NCI-H82 treated with DMSO at 0.1 percent for 48 hours (cell line): Measurements from ENCODE around the gene CCDC141.

Source experiments
- DNase-seq: peaks from one replicate; lab custom pipeline; 2025; ENCODE audit not compliant: unreplicated experiment; lab: John Stamatoyannopoulos, UW

CCDC141 gene

DNA sequence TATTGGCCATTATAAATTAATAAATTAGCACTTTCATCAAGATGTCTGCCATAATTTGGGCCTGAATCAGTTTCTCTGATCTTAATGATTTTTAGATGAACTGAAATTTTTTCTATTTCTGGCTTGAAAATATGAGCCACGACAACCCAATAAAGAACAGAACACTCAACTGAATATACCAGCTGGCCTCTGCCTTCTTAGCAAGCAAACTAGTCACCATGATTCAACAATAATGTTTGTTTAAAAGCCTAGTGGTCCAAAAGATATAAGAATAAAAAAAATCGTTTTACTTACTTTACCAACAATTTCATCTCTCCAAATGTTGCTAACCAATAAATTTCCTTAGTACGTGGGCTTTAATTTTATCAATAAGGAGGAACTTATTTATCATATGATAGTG lies 176.0 kb downstream of the CCDC141 start:
- DNase-seq, result no peak

DNA sequence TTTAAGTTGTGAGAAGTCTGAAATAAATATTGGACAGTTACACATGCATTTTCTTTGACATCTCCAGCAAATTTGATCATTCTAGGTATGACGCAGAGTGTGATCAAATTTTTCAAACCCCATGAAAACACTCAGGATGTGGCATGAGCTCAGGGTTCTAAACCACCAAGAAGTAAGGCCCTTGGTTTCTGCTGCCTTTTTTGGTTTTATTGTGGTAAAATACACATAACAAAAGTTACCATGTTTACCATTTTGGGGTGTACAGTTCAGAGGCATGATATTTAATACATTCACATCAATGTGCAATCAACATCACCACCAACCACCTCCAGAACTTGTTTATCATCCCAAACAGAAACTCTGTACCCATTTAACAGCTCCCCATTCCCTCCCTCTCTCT lies 178.4 kb downstream of the CCDC141 start:
- DNase-seq, result no peak

DNA sequence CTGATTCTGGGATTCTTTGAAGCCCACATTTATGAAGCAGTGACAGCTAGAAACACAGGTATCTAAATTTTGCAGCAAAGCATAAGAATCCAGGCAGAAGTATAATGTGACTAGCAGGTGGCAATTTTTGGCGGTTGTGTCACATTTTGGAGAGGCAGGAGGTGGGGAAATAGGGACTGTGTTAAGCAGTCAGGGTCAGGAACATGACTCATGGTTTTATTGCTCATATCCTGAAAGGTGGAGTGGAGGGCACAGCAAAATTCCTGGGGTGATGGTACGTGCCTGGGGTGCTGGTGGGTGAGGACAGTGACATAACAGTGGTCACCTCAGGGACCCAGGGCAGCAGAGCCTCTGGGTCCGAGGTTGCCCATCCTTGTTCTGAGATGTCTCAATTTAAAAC lies 179.2 kb downstream of the CCDC141 start:
- no peak for DNase-seq

DNA sequence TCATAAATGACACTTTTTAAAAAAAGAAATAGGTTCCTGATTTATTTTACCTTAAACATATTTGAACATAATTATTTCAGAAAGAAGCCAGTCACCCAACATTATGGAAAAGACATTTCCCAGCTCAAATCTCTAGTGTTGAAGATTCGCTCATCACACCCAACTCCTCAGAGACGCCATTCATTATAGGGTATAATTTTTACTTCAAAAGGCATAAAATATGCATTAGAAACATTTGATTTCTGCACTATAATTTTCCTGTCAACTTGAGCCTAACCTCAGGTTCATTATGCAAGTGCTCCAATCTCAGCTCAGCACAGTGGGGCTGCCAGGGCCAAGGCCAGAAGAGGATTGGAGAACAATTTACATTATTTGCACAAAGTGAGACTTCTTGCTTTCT lies 183.9 kb downstream of the CCDC141 start:
- no peak for DNase-seq

DNA sequence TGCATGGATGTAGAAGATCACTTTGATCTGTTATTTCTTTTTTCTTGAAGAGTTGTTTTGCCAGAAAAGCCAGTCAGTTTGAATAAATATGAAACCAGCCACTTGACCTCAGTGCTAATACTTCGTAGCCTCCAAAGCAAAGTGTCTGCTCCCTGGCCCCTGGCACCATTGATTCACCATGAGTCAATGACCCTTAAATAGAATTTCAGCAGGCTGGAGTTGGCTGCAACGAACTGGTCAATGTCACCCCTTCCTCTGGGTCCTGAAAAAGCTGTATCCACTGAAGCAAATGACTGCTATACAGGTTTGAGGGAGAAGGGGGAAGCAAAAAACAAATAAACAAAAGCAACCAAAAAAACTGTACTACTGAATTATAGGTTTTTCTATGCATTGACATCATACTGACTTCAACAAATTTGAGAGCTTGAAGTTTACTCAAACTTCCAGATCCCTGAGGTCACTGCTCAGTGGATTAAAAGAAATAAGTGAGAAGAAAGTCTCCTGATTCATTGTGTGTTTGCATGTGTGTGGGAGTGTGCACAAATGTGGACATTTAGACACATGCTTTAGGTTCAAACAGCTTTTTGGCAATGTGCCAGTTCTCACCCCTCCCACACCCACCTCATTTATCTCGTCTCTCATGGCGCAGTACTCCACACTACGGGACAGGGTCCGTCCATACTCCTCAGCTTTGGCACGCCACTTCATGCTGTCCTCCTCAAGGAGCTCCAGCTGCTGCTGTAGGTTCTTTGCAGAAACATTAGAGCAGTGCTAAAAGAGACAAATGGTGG lies 184.6 kb downstream of the CCDC141 start:
- DNase-seq, result no peak

DNA sequence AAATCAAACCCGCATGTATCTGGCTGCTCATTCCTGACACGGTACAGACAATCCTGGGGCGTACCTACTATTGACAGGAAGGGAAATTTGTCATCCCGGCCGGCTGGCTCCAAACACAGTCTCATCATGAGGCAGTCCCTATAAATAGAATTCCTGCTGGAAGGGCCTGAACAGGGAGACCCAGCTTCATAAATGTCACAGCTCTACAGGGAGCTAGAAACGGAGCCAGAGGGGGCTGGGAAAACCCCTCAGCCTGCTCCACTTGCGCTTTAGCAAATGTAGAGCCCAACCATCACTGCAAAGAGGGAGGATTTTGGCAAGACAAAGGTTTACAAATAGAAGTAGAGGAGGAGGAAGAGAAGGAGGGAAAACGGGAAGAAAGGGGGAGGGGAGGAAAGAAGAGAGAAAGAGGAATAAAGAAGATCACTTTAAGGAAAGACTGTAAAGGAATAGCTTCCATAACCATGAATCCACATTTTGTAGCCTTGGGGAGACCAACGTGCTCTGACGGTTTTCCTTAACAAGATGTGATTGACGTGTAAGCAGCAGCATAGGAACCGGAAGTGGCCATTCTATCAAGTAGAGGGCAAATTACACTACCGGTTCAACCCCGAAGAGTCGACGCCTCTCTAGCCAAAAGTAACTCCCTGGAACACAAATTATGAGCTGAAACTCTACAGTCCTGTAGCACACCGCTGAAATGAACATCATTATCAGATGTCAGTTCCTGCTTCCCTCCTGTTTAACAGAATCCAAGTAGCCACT lies 185.9 kb downstream of the CCDC141 start:
- no peak for DNase-seq

DNA sequence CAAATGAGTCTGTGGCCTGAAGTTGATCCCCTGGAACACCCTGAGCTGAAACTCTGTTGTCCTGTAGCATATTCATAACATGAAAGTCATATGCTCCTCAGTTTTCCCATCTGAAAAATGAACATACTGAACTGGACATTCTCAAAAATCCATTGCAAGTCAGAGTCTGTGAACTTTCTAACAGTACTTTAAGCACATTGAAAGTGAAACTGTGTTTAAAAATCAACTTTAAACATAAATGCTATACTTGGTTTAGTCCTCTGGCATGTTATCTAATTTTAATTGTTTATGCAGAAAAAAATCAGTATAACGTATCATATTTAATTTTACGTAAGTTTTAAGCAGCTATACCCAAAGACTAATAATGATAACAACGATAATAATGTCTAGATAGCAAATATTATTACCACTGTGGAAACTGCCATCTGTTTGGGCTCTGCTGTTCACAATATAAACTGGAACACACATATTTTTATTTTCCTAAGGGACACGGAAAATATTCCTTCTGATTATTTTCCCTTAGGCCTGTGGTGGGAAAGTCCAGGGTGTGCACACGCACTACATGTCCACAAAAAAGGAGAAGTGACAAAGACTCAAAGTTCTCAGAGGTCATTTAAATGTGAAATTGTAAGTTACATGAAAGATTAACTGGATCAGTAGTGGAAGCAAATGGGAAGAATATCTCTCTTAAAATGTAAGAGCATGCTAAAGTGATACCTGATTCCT lies 186.6 kb downstream of the CCDC141 start:
- DNase-seq, result no peak

DNA sequence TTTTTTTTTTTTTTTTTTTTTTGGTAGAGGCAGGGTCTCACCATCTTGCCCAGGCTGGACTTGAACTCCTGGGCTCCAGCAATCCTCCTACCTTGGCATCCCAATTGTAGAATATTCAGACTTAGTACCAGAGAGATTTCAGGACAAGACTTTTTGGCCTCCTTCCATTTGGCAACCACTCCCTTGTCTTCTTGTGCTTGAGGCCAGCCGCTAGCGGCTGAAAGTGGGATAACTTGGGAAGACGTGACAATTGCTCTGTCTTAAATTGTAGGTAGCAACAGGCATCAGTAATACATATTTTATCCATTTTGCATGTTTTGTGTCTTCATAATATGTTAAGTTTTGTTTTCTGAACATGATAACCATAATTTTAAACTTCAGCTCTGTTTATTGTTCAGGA lies 189.4 kb downstream of the CCDC141 start:
- no peak for DNase-seq

DNA sequence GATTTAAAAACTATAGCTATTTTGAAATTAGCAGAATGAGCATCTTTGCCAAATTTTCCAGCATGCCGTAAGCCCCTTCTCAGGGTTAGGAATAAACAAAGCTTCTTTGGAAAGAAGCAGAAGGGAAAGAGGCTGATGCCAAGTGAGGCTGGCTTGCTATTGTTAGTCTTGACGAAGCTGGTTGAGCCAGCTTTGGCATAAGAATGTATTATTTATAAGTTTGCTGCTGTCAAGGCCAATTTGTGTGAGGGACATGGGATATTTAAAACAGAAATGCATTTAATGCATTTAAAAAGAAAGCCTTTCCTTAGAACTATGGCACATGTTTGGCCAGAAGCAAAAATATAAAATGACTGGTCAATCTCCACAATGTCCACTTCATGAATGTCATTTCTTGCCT lies 190.2 kb downstream of the CCDC141 start:
- DNase-seq, result no peak

DNA sequence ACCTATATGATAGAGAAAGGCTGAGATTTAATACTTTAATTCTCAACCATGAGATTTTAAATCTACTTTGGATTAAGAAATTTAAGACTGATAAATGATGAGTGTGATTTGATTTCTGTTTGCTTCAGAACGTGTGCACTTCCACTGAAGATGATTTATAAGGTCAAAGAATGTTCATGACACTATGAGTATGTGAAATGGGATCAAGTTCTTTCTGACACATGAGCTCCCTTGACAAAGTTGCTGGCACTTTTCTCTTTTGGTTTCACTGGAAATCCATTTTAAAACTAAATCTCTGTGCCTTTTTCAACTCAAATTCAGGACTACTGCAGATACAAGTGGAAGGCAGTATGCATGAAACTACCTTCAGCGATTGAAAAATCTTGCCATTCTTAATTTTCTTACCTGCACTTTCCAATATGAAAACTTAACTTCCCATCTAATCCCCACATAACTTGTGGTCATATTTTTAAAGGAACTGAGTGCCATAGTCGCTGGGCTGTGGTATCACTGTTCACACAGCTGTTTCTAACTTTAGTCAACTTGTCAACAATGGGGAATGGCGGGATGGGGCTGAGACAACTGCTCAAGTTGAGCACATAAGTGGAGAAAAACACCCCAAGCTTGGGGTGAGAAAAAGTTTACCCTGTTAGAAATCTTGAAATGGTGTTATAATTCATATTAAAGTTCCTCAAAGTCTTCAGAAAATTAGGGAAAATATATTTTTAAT lies 190.9 kb downstream of the CCDC141 start:
- no peak for DNase-seq

DNA sequence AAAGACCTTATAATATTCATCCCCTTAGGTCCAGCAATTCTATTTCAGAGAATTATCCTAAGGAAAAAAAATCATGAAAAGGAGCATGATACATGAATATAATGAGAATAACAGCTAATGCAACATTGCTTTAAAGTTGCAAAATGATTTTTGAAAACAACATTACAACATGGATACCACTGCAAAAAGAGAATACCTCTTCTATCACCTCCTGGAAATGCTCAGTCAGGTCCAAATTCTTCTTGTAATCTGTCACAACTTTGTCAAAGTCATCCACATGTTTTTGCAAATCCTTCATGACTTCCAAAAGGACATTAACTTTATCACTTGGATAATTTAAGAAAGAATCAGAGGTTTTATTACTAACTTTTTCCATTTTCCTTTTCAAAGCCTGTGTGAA lies 194.8 kb downstream of the CCDC141 start:
- no peak for DNase-seq

DNA sequence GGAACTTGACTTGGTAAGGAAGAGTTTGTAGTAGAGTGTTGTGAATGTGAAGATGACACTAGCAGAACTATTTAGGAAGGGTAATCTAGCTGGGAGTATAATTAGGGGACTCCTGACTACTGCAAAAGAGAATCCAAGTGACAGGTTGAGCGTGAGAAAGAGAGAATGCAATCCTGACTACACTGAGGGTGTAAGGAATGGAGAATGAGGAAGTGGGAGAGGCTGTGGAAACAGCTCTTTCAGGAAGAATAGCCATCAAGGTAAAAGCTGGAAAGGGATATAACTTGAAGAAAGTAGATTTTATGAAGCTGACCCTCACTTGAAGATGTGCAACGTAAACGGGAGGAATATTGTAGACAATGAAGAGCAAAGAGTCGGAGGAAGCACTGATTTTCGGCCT lies 201.6 kb downstream of the CCDC141 start:
- no peak for DNase-seq

DNA sequence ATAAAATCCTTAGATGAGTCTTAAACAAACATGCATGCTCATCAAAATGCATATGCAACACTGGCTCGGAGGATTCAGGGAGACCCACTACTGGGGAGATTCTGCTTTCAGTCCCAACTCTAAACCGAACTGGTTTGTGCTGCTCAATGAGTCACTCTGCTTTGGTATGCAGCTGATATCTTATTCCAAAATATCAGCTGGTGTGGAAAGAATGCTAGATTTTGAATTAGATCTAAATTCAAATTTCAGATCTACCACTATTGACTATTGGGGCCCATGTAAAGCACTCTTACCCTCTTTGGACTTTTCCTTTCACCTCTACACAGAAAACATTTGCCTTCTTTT lies 203.5 kb downstream of the CCDC141 start:
- DNase-seq, result no peak

DNA sequence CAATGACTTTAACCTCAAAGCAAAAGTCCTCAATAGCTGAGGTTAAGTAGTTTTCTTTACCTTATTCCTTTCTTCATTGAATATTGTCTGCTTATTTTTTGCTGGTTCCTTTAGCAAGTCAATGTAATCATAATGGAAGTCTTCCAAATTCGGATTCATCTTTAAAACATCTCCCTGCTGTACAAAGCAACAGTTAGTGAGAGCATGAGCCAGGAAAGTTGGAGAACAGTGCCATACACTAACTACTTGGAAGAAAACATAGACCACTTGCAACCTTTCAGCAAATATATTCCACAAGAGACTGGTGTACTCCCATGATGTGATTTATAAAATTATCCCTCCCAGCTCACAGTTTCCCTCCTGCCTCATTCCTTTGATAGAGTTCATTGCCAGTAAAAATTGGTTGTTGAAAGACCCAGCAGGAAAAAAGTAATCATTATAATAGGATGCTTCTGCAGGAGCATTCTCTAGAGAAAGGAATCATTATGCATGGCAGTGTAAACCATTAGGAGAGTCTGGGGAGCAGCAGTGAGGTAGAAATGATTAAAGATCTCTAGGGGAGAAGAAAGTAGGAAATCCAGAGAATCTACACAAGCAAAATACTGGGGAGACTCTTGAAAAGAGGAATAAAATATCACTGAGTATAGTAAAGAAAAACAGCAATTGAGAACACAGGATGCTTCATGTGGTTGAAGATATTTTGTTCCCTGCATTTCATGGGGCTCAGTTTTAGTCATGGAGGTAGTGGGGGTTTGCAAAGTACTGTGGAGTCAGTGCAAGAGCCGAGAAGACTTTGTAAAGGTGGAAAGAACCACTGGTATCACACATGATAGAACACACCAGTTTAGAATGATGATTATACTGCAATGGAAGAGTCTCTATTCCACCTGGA lies 204.1 kb downstream of the CCDC141 start:
- no peak for DNase-seq

DNA sequence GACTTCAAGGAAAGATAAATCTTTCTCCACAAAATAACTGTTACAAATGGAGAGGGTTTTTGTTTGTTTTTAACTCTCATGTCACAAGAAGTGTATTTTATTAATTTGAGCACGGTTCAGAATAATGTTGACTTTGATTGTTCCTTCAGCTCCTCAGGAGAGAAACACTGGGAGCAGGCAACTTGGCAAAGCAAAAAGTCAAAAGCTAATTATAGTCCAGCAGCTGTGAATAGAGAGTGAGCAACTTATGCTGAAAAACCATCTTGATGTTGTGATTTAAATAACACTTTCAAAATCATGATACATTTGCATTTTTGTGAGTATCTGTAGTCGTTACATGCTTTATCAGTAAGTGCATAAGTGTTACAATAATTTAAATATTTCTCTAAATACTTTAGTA lies 205.2 kb downstream of the CCDC141 start:
- DNase-seq, result no peak

DNA sequence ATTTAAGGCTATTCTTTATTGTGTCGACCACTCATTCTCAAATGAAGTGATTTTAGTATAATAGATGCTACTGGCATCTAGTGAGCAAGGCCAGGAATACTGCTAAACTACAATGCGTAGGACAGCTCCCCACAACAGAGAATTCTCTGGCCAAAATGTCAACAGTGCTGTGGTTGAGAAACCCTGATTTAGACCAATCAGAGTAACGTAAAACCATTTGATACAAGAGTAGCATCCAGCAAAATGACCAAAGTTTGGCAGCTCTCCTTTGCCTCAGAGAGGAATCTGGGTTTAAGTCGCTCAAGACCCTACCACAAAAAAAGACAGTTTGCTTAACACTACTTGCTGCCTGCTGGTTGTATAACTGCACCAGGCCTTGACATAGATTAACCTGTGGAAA lies 205.7 kb downstream of the CCDC141 start:
- DNase-seq, result no peak

DNA sequence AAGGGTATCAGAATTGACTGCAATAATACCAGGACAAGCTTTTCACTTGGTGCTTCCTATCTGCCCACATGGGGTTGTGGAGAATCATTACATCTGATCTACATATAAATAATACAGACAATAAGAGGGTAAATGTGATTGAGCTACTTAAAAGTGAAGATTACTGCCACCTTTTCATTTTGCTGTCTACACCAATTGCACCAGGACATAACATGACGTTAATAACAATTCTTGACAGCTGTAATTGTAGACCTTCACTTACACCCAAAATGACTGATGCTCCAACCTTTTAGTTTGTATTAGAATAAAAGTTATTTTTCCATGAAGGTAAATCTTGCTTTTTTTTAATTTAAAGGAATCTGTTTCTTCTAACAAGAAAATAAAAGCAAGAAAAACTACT lies 206.2 kb downstream of the CCDC141 start:
- DNase-seq, result no peak

DNA sequence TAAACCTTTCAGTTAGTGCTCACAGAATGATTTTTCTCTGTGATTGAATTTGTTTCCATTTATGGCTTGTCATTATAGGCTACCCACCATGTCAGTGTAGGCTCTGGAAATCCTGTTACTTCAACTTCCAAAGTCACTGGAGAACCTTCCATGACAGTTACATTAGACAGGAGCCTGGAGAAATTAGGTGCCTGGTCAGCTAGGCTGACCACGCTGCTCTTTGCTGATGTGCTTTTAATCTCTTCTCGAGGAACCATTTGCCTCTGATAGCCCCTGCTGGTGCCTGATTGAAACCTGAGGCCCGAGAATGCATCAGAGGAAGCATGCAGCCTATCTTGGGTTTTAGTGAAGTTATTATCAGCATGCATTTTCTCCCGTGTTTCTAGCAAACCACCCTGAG lies 213.1 kb downstream of the CCDC141 start:
- no peak for DNase-seq

DNA sequence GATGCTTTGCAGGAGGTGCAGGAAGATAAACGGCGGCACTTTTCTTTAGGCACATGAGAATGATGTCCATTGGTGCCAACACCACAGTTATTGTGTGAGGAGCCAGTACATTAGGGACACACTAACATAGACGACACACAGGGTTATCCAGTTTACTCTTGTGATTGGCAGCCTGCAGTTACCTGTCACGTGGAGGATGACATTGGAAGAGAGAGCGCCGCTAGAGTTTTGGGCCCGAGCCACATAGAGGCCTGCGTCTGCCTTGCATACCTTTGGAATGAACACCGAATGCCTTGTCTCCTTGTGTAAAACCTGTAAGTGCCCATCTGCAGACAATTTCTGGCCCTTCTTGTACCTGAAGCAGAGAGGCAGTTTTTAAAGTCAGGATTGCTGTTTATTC lies 215.9 kb downstream of the CCDC141 start:
- no peak for DNase-seq

DNA sequence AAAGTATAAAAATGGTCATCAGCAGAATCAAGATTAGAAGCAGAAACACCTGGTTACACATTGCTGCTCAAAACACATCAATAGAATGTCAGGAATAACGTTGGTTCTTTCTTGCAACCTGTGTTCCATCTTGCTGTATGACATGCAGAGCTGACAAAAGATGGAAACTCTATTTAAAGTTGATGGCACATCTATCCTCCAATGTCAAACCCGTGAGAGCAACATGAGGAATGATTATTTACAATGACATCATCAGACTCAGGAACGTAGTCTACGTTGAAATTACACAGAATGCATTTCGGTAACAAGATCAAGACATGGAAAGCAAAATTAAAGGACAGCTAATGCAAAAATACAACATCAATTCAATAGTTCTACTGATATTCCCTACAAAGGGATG lies 216.6 kb downstream of the CCDC141 start:
- no peak for DNase-seq
